ENCODE measurements around the gene SLC12A7. TPM values are rescaled to one million over a fixed set of nuclear protein-coding genes. Genes with fewer than 3 reads are reported as not detected.
A peak's percentile ranks its signal among the peaks of the same experiment; 100 is the strongest.

SLC12A7 gene
- total RNA-seq, 2 donors from 2014 or later = 28.5 to 42.3 TPM

DNA sequence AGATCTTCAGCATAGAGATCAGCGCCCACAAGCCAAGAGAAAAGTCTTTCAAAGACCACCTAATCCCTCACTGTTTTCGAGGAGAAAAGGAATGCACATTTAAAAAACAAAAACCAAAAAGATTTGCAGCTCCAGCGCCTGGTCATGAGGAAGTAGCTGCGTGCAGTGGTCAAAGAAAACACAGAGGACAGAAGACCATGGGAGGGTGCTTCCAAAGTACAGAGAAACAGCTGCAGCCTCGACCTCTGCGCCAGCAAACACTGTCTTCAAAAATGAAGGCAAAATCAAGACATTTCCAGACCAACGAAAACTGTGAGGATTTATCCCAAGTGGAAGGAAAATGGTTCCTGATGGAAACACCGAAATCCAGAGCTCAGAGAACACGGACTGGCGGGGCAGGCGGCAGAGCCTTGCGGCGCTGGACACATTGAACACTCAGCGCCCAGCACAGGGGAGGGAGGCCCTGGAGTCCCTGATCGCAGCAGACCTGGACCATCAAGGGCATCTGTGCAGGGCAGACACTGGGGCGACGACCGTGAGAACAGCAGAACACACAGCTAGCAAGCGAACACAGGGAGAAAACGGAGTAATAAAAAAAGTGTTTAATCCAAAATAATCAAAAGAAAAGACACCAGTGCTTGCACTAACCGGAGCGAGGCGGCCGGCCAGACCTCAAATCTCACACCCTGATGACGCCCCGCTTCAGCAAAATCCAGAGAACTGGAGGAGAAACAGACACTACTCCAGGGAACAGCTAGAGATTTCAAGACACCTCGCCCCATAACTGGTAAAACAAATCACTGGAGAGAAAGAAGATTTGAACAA lies 12.6 kb upstream of the SLC12A7 start:
- Histone ChIP-seq H3K27me3 (no peaks in the 10 kb centered on the region), H3K9me3 (no peaks in the 10 kb centered on the region), H3K4me1 (peaks cover 0 to 82% of the 10 kb centered on the region in 2 donors), H3K27ac (peak overlapping the region; percentile 80 to 88), H3K4me3 (no peak overlapping the region), H3K36me3 (no peaks in the 10 kb centered on the region)
- TF ChIP-seq, protein P1, sequence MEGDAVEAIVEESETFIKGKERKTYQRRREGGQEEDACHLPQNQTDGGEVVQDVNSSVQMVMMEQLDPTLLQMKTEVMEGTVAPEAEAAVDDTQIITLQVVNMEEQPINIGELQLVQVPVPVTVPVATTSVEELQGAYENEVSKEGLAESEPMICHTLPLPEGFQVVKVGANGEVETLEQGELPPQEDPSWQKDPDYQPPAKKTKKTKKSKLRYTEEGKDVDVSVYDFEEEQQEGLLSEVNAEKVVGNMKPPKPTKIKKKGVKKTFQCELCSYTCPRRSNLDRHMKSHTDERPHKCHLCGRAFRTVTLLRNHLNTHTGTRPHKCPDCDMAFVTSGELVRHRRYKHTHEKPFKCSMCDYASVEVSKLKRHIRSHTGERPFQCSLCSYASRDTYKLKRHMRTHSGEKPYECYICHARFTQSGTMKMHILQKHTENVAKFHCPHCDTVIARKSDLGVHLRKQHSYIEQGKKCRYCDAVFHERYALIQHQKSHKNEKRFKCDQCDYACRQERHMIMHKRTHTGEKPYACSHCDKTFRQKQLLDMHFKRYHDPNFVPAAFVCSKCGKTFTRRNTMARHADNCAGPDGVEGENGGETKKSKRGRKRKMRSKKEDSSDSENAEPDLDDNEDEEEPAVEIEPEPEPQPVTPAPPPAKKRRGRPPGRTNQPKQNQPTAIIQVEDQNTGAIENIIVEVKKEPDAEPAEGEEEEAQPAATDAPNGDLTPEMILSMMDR (IDR thresholded peaks at IDR 0.05) = no peak
- no peak for DNase-seq (ENCODE audit: low spot score)

- Histone ChIP-seq H3K4me3 (no peak overlapping the region), H3K27ac (peak overlapping the region; percentile 80 to 88), H3K9me3 (no peaks in the 10 kb centered on the region), H3K36me3 (no peaks in the 10 kb centered on the region), H3K4me1 (peaks cover 0 to 86% of the 10 kb centered on the region in 2 donors), H3K27me3 (no peaks in the 10 kb centered on the region)
- TF ChIP-seq, protein P1 (IDR thresholded peaks at IDR 0.05) = no peak
- no peak for DNase-seq (ENCODE audit: low spot score)
These were observed 11.7 kb upstream of the SLC12A7 start for GRCh38 chr5:1123418-1124147.

- TF ChIP-seq, protein P1 (IDR thresholded peaks at IDR 0.05) = no peak
- peak overlapping the region; percentile 80 to 88 for H3K27ac ChIP-seq
- no peaks in the 10 kb centered on the region for H3K9me3 ChIP-seq
- no peak for DNase-seq (ENCODE audit: low spot score)
- H3K4me3 ChIP-seq = no peak overlapping the region
- H3K36me3 ChIP-seq = no peaks in the 10 kb centered on the region
- peaks cover 0 to 85% of the 10 kb centered on the region in 2 donors for H3K4me1 ChIP-seq
- H3K27me3 ChIP-seq = no peaks in the 10 kb centered on the region
These were observed 10.8 kb upstream of the SLC12A7 start for GRCh38 chr5:1122511-1123294.

DNA sequence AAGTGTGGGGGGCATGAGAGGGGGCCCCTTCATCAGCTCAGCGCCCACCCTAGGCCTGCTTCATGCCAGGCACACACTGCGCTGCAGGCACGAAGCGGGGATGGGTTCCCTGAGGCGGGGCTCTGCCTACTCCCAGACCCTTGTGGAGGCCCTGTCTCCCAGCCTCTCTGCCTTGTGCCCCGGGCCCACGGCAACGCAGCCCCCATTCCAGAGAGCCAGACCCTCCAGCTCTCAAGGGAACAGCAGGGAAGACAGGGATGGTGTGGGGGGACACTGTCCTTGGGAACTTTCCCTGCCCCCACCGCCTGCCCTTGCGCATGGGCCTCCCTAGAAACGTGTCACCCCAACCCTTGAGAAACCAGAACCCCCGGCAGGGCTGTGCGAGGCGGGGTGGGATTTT lies 10.0 kb upstream of the SLC12A7 start:
- Histone ChIP-seq H3K9me3 (no peaks in the 10 kb centered on the region), H3K27ac (peak overlapping the region; percentile 80 to 88), H3K27me3 (no peaks in the 10 kb centered on the region), H3K4me3 (no peak overlapping the region), H3K36me3 (no peaks in the 10 kb centered on the region), H3K4me1 (peaks cover 0 to 79% of the 10 kb centered on the region in 2 donors)
- TF ChIP-seq, protein P1 (IDR thresholded peaks at IDR 0.05) = no peak
- DNase-seq (ENCODE audit: low spot score) = no peak

DNA sequence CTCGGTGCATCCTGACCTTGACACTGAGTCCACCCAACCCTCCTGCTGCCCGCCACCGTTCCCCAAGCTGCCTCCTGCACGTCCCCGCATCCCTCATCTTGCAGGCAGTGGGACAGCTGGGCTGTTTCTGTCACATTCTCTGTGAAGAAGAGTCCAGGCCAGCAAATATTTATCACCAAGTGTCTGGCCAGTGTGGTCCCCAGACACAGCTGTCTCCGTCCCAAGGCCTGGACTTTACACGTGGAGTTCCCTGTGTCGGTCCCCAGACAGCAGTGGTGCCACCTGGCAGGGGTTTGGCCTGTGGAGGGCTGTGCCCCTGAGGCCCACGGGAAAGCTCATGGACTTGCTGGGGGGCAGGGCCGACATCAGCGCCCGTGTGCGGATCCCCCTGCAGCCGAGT lies 9.2 kb upstream of the SLC12A7 start:
- H3K27ac ChIP-seq = peak overlapping the region; percentile 80 to 88
- no peaks in the 10 kb centered on the region for H3K27me3 ChIP-seq
- no peak for DNase-seq (ENCODE audit: low spot score)
- no peaks in the 10 kb centered on the region for H3K9me3 ChIP-seq
- no peaks in the 10 kb centered on the region for H3K36me3 ChIP-seq
- H3K4me1 ChIP-seq = peaks cover 0 to 79% of the 10 kb centered on the region in 2 donors
- TF ChIP-seq, protein P1 (IDR thresholded peaks at IDR 0.05) = no peak
- no peak overlapping the region for H3K4me3 ChIP-seq
